GM12872 (cell line): ENCODE results near the gene CEP112.

Experiments
- CTCF ChIP-seq: IDR thresholded peaks from 3 replicates; pipeline ENCODE4 v1.5.1; 2011; ENCODE audit warnings: low read depth, mild to moderate bottlenecking, low read length, moderate library complexity; ENCODE audit not compliant: insufficient read depth

CEP112 gene

GRCh38 chr17:65857718-65858117 lies 334.2 kb downstream of the CEP112 start:
- TF ChIP-seq CTCF = no peak

GRCh38 chr17:65856865-65857264 lies 335.1 kb downstream of the CEP112 start:
- TF ChIP-seq CTCF = no peak

GRCh38 chr17:65855675-65856074 lies 336.3 kb downstream of the CEP112 start:
- TF ChIP-seq CTCF = no peak

GRCh38 chr17:65855245-65855644 lies 336.7 kb downstream of the CEP112 start:
- TF ChIP-seq CTCF = no peak

- no peak for TF ChIP-seq CTCF
Observed at GRCh38 chr17:65853816-65854215, 338.1 kb downstream of the CEP112 start.

GRCh38 chr17:65852911-65853310 lies 339.0 kb downstream of the CEP112 start:
- no peak for TF ChIP-seq CTCF

- TF ChIP-seq CTCF = no peak
Observed at GRCh38 chr17:65851965-65852736, 339.8 kb downstream of the CEP112 start.
